Endothelial cell of umbilical vein (primary cell): ENCODE measurements around the gene EXD2. TPM values are rescaled to one million over a fixed set of nuclear protein-coding genes. Genes with fewer than 3 reads are reported as not detected.

Experiments used
- BruUV-seq: library from RNA; stranded (reverse); fragments of 400-500 nt; replicated peaks from 2 replicates; lab custom pipeline; 2021; lab: Mats Ljungman, UMichigan
- CTCF ChIA-PET: fragments of 300-600, 350-600 bp; sonication (Branson Sonifier 250); formaldehyde crosslinking; loops from one replicate; lab custom pipeline; 2021; ENCODE audit warnings: antibody characterized with exemption, inconsistent platforms; lab: Charles Lee
- POLR2A ChIA-PET: fragments of 300-600, 350-600 bp; sonication (Branson Sonifier 250); formaldehyde crosslinking; loops from one replicate; lab custom pipeline; 2021; ENCODE audit warnings: antibody characterized with exemption, inconsistent platforms; lab: Charles Lee
- DNase-seq: peaks from one replicate; pipeline ENCODE4 v3.0.0-alpha.2; 2011; ENCODE audit warnings: low read depth, low spot score
- FAIRE-seq: peaks from 2 replicates; lab custom pipeline; 2011; peaks lifted over from hg19 to GRCh38; lab: Jason Lieb, UNC
- H2AFZ ChIP-seq: 2 replicates; pipeline ENCODE4 v1.6.0; 2012; ENCODE audit warnings: low read depth, low read length, control low read depth, inconsistent platforms
- H3K27ac ChIP-seq: 2 replicates; pipeline ENCODE4 v1.5.1; 2011; ENCODE audit warnings: low read depth, mild to moderate bottlenecking, control low read depth, low read length, moderate library complexity; ENCODE audit not compliant: insufficient read depth
- H3K27me3 ChIP-seq, 2 experiments: 2 replicates each; pipeline versions ENCODE4 v1.6.0 to v1.6.1; 2011; ENCODE audit warnings: low read length in 2 of 2, mixed read lengths in 1 of 2; ENCODE audit not compliant: control insufficient read depth in 2 of 2, insufficient read depth in 2 of 2
- H3K36me3 ChIP-seq, 2 experiments: 2 replicates in 1 of 2; 3 replicates in 1 of 2; pipeline ENCODE4 v1.5.1; 2011; ENCODE audit warnings: low read length in 2 of 2, mild to moderate bottlenecking in 1 of 2, moderate library complexity in 1 of 2; ENCODE audit not compliant: control insufficient read depth in 2 of 2, insufficient read depth in 2 of 2; ENCODE audit errors: extremely low read depth in 1 of 2
- H3K4me1 ChIP-seq: 3 replicates; pipeline ENCODE4 v1.5.1; 2011; ENCODE audit warnings: mild to moderate bottlenecking, low read length; ENCODE audit not compliant: control insufficient read depth, insufficient read depth; ENCODE audit errors: extremely low read depth
- H3K4me2 ChIP-seq: 2 replicates; pipeline ENCODE4 v1.6.1; 2011; ENCODE audit warnings: low read length, control low read depth, mixed read lengths; ENCODE audit not compliant: insufficient read depth
- H3K4me3 ChIP-seq, 3 experiments: fragments of 200-600 bp in 1 of 3; sonication (generic), shearing (Covaris generic) in 1 of 3; replicated peaks in 1 of 3; 2 replicates each; pipeline ENCODE4 v1.5.1; 2011 to 2016; ENCODE audit warnings: control low read depth in 3 of 3, low read length in 3 of 3, mild to moderate bottlenecking in 2 of 3, inconsistent platforms in 1 of 3, low read depth in 1 of 3, moderate library complexity in 1 of 3; ENCODE audit not compliant: insufficient read depth in 1 of 3
- H3K79me2 ChIP-seq: 2 replicates; pipeline ENCODE4 v1.6.0; 2012; ENCODE audit warnings: low read length, inconsistent platforms; ENCODE audit not compliant: control insufficient read depth, insufficient read depth
- H3K9ac ChIP-seq: replicated peaks from 2 replicates; pipeline ENCODE3; 2011; ENCODE audit warnings: low read length, control low read depth; ENCODE audit not compliant: insufficient read depth; ENCODE audit errors: extremely low read depth
- H3K9me1 ChIP-seq: replicated peaks from 3 replicates; pipeline ENCODE4 v1.6.0; 2011; ENCODE audit warnings: mild to moderate bottlenecking, low read length; ENCODE audit not compliant: control insufficient read depth, insufficient read depth; ENCODE audit errors: extremely low read depth
- H3K9me3 ChIP-seq: replicated peaks from 2 replicates; pipeline ENCODE4 v1.5.1; 2012; ENCODE audit warnings: low read length, inconsistent platforms; ENCODE audit not compliant: control insufficient read depth, insufficient read depth
- H4K20me1 ChIP-seq: replicated peaks from 2 replicates; pipeline ENCODE3; 2011; ENCODE audit warnings: mild to moderate bottlenecking, low read length; ENCODE audit not compliant: control insufficient read depth, insufficient read depth; ENCODE audit errors: extremely low read depth
- EZH2 ChIP-seq: IDR thresholded peaks from 2 replicates; pipeline ENCODE4 v1.6.1; 2012; ENCODE audit warnings: borderline replicate concordance, low read depth, mild to moderate bottlenecking, moderate library complexity, low read length, inconsistent platforms; ENCODE audit not compliant: severe bottlenecking
- JUN ChIP-seq: IDR thresholded peaks from 2 replicates; pipeline ENCODE4 v1.6.1; 2011; ENCODE audit warnings: borderline replicate concordance, low read depth; ENCODE audit not compliant: insufficient read length, insufficient read depth
- MYC ChIP-seq: IDR thresholded peaks from one replicate; pipeline ENCODE4 v1.6.1; 2011; ENCODE audit warnings: mild to moderate bottlenecking, low read depth, low read length
- dilution Hi-C: fragments of 300-500 bp; cut with MboI; formaldehyde crosslinking; loops from one replicate; pipeline ENCODE4 v1.15.0; 2019; ENCODE audit warnings: low sequenced_read_pairs; ENCODE audit not compliant: extremely low pct_ligation_motif_present
- intact Hi-C: fragments of 100-400 bp; cut with micrococcal nuclease; formaldehyde crosslinking; loops from one replicate; pipeline ENCODE4 v1.10.0; 2022
- polyA plus RNA-seq, 4 experiments: library from polyadenylated mRNA; depleted of rRNA in 3 of 4; stranded (reverse) in 3 of 4; unstranded in 1 of 4; fragments of >200 nt; gene quantifications; 2 replicates each; pipeline versions ENCODE4 v1.2.1 to v1.2.3, GENCODE V29; 2011 to 2012; ENCODE audit warnings: missing spikeins in 1 of 4
- total RNA-seq: library from RNA; stranded (reverse); gene quantifications from 2 replicates; pipeline ENCODE4 v1.2.3, GENCODE V29; 2021
- TF ChIP-seq, protein P1 (sequence below), 2 donors: IDR thresholded peaks; 1 replicate in 1 of 2; 2 replicates in 1 of 2; pipeline ENCODE4 v1.5.1; 2011; ENCODE audit warnings: low read length in 2 of 2, mild to moderate bottlenecking in 2 of 2, moderate library complexity in 2 of 2, control low read depth in 1 of 2, inconsistent platforms in 1 of 2, low read depth in 1 of 2; ENCODE audit not compliant: insufficient read depth in 1 of 2; ENCODE audit errors: extremely low read depth in 1 of 2

EXD2 gene
- total and polyA plus RNA-seq, 2 donors (not counting 3 experiments of a cell fraction or from before 2014, with no cell fraction given) = 11.6 to 22.6 TPM

DNA sequence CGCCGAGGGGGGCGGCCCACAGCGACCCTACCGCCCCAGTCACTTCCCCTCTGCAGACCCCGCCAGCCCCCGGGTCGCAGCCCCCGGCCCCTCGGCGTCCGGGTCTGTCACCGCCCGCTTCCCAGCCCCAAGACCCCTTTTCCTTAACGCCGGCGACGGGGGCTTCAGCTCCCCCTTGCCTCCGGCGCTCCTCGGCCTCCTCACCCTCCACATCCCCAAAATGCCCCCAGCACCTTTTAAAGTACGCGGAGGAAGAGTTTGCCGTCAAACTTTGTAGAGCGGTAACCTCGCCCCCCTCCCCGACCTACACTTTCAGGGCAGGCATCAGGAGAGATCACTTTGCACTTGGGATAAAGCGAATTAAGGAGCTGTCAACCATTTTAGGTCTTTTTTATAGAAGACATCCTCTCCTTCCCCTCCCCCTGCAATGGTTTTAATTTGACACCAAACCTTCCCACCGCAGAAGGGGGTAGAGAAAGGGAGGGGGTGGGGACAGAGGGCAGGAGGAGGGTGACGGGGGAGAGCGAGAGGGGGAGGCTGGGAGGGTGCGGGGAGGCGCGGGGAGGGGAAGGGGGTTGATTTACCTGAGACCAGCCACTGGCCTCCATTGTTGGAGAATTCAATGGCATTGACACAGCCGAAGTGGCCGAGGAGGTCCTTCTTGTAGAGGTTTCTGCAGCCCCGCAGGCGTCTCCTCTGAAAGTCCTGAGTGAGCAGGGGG, 39.0 kb upstream of the EXD2 start:
- Histone ChIP-seq H4K20me1 (no peaks in the 10 kb centered on the region), H3K4me3 (peak overlapping the region; percentile 83 to 97 (median 95)), H3K9ac (peak overlapping the region; percentile 89), H3K79me2 (peaks cover 44% of the 10 kb centered on the region), H2AFZ (peak overlapping the region; percentile 83), H3K9me3 (no peaks in the 10 kb centered on the region), H3K36me3 (peaks cover 0 to 4% of the 10 kb centered on the region in 2 experiments), H3K4me1 (peaks cover 26% of the 10 kb centered on the region), H3K27ac (peak overlapping the region; percentile 35), H3K9me1 (no peaks in the 10 kb centered on the region), H3K4me2 (peak overlapping the region; percentile 76), H3K27me3 (no peaks in the 10 kb centered on the region)
- TF ChIP-seq EZH2 = no peak
- TF ChIP-seq, protein P1, sequence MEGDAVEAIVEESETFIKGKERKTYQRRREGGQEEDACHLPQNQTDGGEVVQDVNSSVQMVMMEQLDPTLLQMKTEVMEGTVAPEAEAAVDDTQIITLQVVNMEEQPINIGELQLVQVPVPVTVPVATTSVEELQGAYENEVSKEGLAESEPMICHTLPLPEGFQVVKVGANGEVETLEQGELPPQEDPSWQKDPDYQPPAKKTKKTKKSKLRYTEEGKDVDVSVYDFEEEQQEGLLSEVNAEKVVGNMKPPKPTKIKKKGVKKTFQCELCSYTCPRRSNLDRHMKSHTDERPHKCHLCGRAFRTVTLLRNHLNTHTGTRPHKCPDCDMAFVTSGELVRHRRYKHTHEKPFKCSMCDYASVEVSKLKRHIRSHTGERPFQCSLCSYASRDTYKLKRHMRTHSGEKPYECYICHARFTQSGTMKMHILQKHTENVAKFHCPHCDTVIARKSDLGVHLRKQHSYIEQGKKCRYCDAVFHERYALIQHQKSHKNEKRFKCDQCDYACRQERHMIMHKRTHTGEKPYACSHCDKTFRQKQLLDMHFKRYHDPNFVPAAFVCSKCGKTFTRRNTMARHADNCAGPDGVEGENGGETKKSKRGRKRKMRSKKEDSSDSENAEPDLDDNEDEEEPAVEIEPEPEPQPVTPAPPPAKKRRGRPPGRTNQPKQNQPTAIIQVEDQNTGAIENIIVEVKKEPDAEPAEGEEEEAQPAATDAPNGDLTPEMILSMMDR (IDR thresholded peaks at IDR 0.05; ENCODE audit: extremely low read depth in 1 of 2, insufficient read depth in 1 of 2, low read depth in 1 of 2, low read length in 2 of 2) = no peak
- no TSS peak for BruUV-seq
- ChIA-PET POLR2A (no interaction called here), CTCF (interaction anchor here (0.6 to 5.7 kb wide), 12 partner anchors 10 to 91 kb away, joined by 3 to 75 read pairs (median 5); partner anchors contain the start of gene EXD2)
- intact Hi-C loops = loop anchor here (5.0 to 10.0 kb wide), 2 partner anchors 75 to 312 kb away; no protein-coding TSS in a partner anchor
- FAIRE-seq = no peak
- dilution Hi-C loops = no loop called here
- DNase-seq = peak; percentile 40

DNA sequence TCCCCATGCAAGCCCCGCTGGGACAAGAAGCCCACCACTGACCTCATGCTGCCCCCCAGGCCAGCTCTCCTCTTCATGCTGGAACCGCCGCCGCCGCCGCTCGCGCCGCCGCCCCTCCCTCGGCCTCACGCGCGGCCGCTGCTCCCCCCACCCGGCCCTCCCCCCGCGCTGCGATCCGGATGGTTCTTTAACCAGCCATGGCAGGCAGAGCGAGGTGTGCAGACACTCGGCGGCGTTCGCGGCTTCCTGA, 38.5 kb upstream of the EXD2 start, which contains the start of gene DCAF5:
Gene DCAF5, minus strand, starts transcription at position 218 of the 250 bp plus-strand sequence. Its CDS starts 141 bp downstream, at position 77.
- intact Hi-C loops = loop anchor here (1.0 to 10.0 kb wide), 5 partner anchors 24 to 312 kb away; partner anchors contain the start of genes ERH, EXD2 and SLC39A9
- peaks cover 41% of the 10 kb centered on the region for H3K79me2 ChIP-seq
- FAIRE-seq (no peak), DNase-seq (no peak)
- H3K27me3 ChIP-seq = no peaks in the 10 kb centered on the region
- H3K4me3 ChIP-seq = peak within 1 kb of the TSS; percentile 83 to 97 (median 95)
- POLR2A ChIA-PET = no interaction called here
- H3K4me1 ChIP-seq = peaks cover 26% of the 10 kb centered on the region
- H3K9ac ChIP-seq = peak within 1 kb of the TSS; percentile 89
- peak within 1 kb of the TSS; percentile 55 for H3K27ac ChIP-seq
- peak within 1 kb of the TSS; percentile 98 for H3K4me2 ChIP-seq
- no TSS peak for BruUV-seq
- dilution Hi-C loops = no loop called here
- CTCF ChIA-PET = interaction anchor here (0.7 to 5.7 kb wide), 4 partner anchors 10 to 47 kb away, joined by 3 to 75 read pairs (median 5); no protein-coding TSS in a partner anchor
- no peaks in the 10 kb centered on the region for H3K9me1 ChIP-seq
- H3K9me3 ChIP-seq = no peaks in the 10 kb centered on the region
- peaks cover 0 to 4% of the 10 kb centered on the region in 2 experiments for H3K36me3 ChIP-seq
- TF ChIP-seq MYC = peak; percentile 26
- TF ChIP-seq JUN = no peak
- H4K20me1 ChIP-seq = no peaks in the 10 kb centered on the region
- peak within 1 kb of the TSS; percentile 95 for H2AFZ ChIP-seq
